ENCODE results near the gene HNMT.
"Not testable (repeated sequence)": the region's sequence is repeated elsewhere in the genome, so short reads cannot be mapped to it uniquely, and the experiment has no call there.

HNMT gene

DNA sequence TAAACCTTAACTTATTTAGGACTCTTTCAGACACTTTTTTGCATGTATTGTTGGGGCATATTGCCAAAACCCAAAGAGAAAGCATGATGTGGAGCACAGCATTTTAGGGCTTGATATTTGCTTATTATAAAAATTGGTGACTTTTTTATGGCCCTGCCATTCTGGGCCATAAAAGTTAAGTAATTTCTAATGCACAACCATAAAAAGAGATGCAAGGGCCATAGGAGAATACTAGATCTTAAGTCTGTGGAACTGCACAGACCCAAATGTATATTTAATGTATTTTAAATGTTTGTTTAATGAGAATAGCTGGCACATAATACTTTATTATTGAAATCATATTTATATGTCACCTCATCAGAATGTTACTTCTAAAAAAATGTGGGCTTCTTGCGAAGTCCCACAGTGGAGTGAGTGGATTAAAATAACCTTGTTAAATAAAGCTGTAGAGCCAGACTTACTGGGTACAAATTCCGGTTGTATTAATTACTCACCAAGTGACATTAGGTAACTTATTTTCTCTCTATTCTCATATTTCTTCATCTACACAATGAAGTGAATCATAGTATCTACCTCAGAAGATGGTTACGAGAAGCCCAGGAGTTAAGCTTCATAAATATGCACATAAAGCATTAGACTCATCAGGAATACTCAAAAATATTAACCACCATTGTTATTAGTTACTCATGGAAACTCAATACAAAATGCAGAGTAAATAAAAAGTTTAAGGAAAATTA, 52.2 kb downstream of the HNMT start:
- DNase-seq = no peak

DNA sequence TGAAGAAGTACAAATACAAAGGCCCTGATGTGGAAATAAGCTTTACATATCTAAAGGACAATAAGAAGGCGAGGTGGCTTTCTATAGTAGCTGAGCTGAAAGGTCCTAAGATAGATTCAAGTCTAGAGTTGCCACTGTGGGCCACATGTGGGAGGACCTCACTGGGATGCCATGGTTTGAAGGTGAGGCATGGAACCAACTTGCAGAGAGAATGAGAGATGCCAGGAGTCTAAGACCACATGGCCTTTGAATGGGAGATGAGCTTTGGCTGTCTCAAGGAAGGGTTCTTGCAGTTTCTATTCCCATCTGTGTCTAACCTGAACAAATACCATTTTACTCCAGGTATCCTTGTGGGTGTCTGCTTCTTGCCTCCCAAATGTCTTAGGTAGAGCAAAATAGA, 53.6 kb downstream of the HNMT start:
- no peak for DNase-seq

DNA sequence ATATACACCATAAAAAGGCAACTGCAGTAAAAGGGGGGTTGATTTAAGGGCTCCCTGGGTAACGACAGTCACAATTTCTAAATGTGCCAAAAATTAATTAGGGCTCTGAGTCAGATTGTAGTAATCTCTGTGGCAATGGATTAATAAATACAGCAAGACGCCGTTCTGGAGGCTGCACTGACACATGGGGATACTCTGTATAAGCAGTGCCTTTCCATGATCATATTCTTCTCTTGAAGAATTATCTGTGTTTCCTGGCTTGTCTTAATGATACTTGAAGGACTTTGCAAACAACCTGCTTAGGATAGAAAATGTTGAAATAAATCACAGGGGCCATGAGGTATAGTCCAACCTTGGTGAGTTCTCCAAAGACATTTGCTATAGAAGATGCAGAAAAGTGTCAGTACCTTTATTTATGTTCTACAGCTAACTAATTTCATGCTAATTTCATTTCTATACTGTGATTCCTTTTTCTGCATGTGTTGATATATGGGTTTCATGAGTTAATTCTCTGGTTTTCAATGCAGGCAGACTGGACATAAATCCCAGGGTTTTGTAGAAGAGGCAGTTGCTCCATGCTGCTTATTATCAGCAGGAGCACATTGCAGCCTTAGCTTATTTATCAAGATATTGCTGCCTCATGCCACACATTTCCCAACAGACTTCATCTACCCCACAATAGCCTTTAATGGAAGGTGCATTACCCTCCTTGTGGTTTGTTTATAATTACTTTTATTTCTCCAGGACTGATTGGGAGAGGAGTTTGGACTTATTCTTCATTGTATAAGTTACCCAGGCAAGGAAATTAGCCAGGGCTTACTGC, 54.8 kb downstream of the HNMT start:
- DNase-seq = no peak

DNA sequence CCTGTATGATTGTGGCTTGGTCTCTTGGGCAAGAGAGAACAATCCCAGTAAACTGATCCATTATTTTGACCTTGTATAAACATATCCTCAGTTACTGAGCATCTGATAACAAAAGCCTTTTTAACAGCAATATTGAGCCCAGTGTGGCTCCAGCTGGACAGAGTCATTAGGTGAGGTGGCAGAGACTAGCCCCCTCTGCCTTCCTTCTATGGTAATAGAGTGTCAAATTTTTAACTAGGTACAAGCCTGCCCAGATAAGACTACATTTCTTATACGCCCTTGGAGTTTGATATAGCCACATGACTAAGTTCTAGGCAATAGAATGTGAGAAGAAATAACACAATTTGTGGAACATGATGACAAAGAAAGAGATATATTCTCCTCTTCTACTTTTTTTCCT, 56.2 kb downstream of the HNMT start:
- DNase-seq = no peak

DNA sequence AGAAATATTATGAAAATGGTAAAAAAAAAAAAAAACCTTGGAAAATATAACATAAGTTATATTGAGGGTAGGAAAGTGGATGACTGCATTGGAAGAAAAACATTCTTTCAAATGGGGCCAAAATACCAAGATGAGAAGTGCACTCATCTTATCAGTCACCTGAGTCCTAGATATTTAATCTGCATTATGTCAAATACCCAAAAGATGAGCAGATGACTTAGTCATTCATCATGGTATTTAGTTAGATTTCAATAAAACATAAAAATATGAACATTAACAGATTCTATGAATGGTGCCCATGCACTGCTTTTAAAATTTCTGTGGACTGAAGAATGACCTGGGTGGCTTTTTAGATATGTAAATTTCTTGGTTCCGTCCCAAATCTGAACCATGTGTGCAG, 56.9 kb downstream of the HNMT start:
- DNase-seq = no peak

DNA sequence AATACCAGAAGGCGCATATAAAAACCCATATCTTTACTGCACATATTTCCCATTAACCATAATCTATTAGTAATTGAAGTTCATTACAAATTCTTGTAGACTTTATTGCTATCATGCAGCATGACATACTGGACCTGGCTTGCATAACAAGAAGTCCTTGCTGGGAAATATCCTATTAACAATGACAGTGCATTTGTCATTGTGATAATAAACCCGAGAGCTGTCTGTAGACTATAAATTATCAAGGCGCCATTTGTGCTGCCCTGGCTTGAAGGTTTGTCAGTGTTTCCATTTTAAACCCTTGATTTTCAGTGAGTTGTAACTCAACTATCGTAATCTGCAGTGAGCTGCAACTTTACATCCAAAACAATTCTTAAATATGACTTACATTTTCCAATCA, 59.0 kb downstream of the HNMT start:
- DNase-seq = peak; percentile 33

DNA sequence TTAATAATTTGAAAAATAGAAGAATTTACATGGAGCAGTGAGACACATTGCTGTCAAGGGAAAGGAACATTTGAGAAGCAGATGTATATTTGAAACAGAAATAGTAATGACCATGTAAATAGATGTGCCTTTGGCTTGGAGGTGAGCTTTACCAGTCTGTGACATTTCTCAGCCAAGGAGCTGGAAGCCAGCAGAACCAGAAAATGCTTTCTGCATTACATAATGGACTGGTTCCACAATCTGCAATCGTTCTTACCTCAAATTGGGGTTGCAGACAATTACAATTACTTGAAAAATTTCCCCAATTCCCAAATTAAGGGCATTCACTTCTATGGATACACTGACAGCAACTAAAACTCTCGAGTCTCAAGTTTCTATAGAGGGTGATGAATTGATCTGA, 59.7 kb downstream of the HNMT start:
- no peak for DNase-seq

DNA sequence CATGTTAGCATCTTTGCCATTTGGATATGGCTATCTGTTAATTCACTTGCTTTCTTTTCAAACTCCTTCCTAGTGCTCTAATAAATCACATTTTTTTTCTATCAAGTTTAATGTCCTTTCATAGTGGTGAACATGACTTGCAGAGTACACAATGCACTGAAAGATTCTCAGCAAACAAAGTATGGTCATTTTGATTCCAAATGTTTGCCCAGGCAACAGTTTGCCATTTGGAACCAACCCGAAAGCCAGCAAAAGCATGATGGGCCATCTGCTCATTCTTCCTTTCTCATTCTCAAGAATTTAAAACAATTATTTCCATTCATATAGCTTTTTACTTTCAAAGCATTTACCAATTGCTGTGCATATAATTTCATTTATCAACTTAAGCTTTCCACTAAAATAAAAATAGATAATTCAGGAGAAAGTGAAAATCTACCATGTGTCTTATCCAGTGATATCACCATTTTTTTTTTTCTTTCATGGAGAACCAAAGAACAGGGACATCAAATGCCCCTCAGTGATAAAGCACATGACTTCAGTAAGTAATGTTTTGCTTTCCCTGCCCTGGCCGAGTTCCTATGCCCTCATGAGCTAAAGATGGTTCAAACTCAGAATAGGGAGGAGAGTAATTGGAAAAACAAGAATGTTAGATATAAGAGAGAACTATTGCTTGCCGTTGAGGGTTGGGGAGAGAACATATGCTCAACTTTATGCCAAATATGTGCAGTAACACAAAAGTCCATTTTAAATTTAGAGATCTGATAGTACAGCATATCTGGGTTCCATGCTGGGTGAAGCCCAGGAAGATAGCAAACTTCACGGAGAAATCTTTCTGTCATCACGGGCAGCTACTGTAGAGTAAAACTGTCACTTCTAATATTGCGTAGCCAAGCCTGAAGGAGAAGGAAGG, 62.1 kb downstream of the HNMT start:
- DNase-seq = no peak

DNA sequence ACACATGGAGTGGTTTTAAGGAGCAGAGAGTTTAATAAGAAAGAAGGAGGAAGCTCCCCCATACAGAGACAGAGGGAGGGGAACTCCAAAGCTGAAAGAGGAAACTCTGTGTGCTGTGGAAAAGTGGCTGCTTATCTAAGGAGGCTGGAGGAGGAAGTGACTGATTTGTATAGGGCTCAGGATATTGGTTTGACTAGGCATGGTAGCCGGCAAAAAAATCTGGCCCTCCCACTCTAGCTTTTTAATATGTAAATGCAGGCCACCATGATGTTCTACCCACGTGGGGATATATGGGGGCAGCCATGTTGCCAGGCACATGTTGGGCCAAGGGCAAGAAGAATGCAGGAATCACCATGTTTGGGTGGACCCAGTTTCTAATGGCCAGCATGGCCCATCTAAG, 64.3 kb downstream of the HNMT start:
- DNase-seq = no peak

DNA sequence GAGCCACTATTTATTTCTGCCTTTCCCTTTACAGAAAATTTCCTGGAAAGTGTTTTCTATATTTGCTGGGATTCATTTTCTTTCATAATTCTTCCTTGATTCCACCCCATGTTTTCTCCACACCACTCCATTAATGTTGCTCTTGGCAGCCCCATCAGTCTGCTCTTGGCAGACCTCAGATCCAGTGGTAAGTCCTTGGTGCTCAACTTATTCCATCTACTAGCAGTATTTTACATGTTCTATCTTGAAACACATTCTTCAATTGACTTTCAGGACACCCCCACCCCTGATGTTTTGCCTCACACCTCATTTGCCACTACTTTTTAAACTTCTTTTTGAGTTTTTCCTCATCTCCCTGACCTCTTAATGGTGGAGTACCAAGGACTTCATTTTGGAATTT, 65.0 kb downstream of the HNMT start:
- no peak for DNase-seq

DNA sequence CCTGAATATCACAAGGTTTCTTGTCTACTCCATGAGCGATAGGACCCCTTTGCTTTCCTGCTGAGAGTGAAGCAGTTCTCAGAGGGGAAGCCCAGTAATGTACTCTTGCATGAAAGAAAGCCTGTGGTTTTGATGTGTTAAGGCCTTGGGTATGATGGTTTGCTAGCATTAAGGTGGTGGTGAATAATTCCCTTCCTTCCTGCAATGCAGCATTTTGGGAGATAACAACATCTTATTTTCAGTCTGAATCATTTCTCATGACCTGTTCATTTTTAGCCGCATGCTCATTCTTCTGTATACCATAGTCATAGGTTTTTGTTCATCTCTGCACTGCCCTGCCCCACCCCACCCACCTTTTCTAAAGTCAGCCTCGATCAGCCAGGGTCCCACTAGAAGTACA, 66.2 kb downstream of the HNMT start:
- DNase-seq = no peak

DNA sequence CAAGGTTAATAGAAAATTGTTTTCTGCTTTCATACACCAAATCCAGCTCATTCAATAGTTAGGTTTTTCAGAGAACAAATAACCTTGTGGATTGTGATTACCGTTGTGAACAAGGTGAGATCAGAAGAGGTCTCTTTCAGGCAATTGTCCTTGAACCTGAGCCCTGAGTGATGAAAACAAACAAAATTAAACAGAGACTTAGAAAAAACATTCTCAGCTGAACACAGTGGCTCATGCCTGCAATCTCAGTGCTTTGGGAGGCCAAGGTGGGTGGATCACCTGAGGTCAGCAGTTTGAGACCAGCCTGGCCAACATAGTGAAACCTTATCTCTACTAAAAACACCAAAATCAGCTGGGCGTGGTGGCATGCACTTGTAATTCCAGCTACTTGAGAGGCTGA, 68.1 kb downstream of the HNMT start:
- DNase-seq = no peak

DNA sequence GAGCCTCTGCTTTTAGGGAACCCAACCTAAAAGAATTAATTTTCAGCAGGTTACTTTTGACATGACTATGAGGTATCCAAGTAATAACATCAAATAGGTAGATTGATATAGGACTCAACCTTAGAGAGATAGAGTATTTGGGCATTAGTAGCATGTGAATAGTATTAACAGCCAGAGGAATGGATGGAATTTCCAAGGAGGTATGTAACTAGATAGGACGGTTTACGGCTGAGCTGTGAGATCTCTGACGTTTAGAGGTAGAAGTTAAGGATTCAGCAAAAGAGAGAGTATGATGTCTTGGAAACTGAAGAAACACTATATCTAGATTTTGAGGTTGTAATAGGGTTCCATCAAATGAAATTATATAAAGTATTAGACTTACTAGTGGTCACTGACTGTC, 70.3 kb downstream of the HNMT start:
- no peak for DNase-seq

DNA sequence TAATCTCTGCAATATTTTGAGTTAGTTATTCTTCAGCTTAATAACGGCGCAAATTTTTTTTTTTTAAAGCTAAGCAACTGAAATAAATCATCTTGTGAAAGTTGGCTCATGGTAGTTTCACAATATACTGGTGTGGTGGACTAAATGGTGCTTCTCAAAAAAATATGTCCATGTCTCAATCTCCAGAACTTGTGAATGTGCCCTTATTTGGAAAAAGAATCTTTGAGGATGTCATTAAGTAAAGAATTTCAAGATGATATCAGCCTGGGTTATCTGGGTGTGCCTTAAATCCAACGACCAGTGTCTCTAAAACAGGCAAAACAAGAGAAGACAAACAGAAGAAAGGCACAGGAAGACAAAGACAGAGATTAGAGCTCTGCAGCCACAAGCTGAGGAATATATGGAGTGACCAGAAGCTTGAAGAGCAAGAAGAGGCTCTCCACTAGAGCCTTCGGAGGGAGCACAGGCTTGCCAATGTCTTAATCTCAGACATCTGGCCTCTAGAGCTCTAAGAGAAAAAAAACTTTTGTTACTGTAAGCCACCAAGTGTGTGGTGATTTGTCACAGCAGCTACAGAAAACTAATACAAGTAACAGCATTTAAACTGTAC, 71.4 kb downstream of the HNMT start:
- no peak for DNase-seq

DNA sequence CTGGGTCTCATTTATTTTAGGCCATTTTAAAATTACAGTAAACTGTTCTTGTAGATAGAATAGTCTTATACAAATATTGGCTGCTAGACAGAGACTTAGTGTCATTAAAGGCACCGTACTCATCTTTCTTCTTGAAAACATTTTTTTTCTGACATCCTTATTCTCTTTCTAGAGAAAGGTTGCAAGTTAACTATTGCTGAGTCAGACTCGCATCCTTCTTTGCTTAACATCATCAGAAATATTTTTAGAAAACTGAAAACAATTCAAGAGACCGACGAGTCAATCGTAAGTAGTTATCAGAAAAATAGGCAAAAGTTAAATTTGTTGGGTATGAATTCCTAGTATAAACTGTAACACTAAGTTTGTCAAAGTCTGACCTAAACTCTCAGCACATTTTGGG, 72.2 kb downstream of the HNMT start:
- DNase-seq = no peak

DNA sequence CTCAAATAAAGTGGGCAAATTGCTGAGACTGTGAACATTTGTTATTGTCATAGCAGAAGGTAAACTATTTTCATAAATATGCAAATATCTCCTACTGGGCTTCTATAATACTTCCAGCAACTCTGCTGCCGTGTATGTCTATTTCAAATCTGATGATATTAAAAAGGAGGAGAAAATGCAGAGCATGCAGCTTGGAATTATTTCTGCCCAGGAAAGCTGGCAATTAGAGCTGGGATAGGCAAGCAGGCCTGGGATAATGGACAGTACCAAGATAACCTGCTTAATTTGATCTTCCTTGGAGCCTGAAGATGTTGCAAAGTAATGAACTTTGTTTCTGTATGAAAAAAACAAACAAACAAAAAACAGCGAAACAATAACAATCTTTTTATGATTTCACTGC, 72.8 kb downstream of the HNMT start:
- DNase-seq = no peak

DNA sequence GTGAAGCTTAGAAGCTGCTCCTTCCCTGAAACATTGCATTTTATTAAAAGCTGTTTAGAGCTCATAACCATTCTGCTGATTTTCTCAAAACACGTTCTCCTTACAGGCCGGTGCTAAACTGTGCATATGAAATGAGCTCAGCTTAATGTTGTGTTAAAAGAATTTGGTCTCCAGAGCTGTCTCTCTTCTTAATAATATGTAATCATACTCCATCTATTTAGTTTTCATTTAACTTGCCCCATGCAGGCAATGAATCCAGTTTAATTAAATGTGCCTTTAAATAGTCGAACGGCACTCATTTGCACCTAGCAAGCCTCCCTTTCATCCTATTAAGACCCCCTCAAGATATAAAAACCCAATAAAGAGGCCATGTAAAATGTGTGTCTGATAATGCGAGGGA, 76.3 kb downstream of the HNMT start:
- no peak for DNase-seq

DNA sequence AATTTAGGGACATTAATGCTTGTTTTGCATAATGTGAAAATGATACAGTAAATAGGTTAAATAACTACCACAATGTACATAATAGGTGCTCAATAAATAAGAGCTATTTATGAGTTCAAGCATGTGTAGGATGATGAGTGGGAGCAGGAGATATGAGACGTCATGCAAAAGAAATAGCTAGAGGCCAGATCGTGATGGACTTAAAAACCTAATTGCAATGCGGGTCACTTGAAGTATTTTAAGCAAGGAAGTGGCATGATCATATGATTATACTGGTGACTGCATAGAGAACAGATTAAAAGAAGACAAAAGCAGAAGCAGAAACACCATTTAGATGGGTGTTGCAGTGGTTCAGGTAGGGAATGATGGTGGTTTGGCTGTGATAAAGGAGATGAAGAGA, 78.0 kb downstream of the HNMT start:
- no peak for DNase-seq

DNA sequence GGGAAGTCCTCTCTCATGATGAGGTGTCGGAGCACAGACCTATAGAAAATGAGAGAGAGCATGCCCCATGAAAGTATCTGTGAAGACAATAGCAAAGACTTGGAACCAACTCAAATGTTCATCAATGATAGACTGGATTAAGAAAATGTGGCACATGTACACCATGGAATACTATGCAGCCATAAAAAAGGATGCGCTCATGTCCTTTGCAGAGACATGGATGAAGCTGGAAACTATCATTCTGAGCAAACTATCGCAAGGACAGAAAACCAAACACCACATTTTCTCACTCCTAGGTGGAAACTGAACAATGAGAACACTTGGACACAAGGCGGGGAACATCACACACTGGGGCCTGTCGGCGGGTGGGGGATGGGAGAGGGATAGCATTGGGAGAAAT, 79.3 kb downstream of the HNMT start:
- DNase-seq = not testable (repeated sequence)

DNA sequence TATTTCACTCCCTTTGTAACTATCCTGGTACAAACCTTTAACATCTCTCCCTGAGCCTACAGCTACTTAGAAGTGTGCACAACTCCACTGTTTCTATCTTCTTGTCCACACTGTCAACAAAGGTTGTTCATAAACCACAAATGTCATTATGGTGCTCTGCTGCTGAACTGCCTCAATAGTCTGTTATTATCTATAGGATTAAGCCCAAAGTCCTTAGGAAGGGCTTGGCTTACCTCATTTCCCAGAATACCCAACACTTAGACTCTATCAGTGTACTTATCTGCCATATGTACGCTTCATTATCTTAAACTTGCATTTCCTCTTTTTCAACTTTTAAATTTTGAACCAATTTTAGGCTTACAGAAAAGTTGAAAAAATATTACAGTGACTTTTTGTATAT, 94.2 kb downstream of the HNMT start:
- DNase-seq = no peak

DNA sequence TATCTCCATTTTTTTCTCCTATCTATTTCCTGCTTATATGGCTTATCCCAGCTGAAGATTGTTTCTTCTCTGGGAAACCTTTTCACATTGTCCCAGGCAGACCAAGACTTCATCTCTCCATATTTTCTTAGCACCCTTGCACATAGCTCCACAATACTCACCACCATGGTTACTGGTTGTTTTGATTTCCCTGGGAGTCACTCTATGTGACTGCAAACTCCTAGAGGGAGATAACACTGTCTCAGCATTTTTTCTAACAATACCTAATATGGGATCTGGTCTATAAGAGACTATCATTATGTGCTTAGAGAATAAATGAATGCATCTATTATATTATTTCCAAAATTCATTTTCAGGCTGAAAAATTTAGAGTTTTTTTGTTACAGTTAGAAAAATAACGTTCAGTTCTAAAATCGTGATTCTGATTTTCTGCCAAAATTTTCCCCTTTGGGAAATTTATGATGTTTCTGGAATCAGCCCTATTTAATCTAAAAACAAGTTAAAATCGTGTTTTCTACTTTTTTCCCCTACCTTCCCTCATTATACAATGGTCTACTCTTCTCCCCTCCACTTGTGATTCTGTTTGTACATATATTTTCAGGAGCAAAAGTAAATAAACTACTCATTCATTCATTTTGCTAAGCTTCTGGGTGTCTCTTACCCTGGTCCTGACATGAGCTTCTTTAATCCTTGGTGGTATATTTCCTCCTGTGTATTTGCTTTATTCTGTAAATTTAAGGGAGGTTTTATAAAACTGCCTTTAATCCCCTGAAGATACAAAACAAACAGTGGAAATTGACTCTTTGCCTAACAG, 95.4 kb downstream of the HNMT start:
- no peak for DNase-seq

DNA sequence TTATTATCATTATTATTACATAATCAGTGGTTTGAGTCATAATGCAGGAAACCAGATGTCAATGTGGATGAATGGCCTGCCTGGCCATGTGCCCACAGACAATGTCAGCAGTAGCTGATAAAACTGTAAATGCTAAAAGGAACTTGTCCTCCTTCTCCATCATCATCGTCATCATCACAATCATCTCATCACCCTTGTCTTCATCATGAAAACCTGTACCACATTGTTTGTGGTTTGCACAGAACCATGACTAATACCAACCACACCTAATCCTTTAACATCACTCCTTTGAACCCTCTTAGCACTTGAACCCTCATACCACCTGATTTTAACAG, 96.0 kb downstream of the HNMT start:
- DNase-seq = peak; percentile 9
